MM.1S (cell line): ENCODE measurements around the gene EVPL.

Source experiments
- DNase-seq: peaks from one replicate; pipeline ENCODE4 v3.0.0-alpha.2; 2015
- H2AFZ ChIP-seq: fragments of 300-600 bp; sonication (generic); 2 replicates; pipeline ENCODE4 v1.6.0; 2016; ENCODE audit warnings: antibody characterized with exemption, low read length
- H3F3A ChIP-seq: fragments of 300-600 bp; sonication (generic); 2 replicates; pipeline ENCODE4 v1.6.1; 2016; ENCODE audit warnings: mild to moderate bottlenecking, antibody characterized with exemption, low read length, moderate library complexity, mixed read lengths; ENCODE audit not compliant: insufficient read depth
- H3K27ac ChIP-seq: fragments of 300-600 bp; sonication (generic); 2 replicates; pipeline ENCODE4 v1.5.1; 2016; ENCODE audit warnings: mild to moderate bottlenecking, low read length
- H3K27me3 ChIP-seq: fragments of 300-600 bp; sonication (generic); replicated peaks from 2 replicates; pipeline ENCODE4 v1.6.0; 2016; ENCODE audit warnings: low read length; ENCODE audit not compliant: insufficient read depth
- H3K36me3 ChIP-seq: fragments of 300-600 bp; sonication (generic); replicated peaks from 2 replicates; pipeline ENCODE4 v1.6.1; 2016; ENCODE audit warnings: mild to moderate bottlenecking, low read length, mixed read lengths; ENCODE audit not compliant: insufficient read depth
- H3K4me1 ChIP-seq: fragments of 300-600 bp; sonication (generic); 2 replicates; pipeline ENCODE4 v1.6.1; 2016; ENCODE audit warnings: low read length, mixed read lengths
- H3K4me2 ChIP-seq: fragments of 300-600 bp; sonication (generic); 2 replicates; pipeline ENCODE4 v1.6.0; 2016; ENCODE audit warnings: low read depth, low read length
- H3K4me3 ChIP-seq: fragments of 300-600 bp; sonication (generic); 2 replicates; pipeline ENCODE4 v1.5.1; 2016; ENCODE audit warnings: low read length, mixed read lengths
- H3K79me2 ChIP-seq: fragments of 300-600 bp; sonication (generic); 2 replicates; pipeline ENCODE4 v1.6.1; 2016; ENCODE audit warnings: mixed run types, low read length, mixed read lengths
- H3K9ac ChIP-seq: fragments of 300-600 bp; sonication (generic); 2 replicates; pipeline ENCODE4 v1.6.1; 2016; ENCODE audit warnings: low read length, mixed read lengths
- H3K9me2 ChIP-seq: fragments of 300-600 bp; sonication (generic); replicated peaks from 2 replicates; pipeline ENCODE4 v1.6.1; 2016; ENCODE audit warnings: mild to moderate bottlenecking, low read length, mixed read lengths; ENCODE audit not compliant: insufficient read depth
- H3K9me3 ChIP-seq: fragments of 300-600 bp; sonication (generic); replicated peaks from 2 replicates; pipeline ENCODE4 v1.6.1; 2016; ENCODE audit warnings: mild to moderate bottlenecking, low read length, mixed read lengths; ENCODE audit not compliant: insufficient read depth
- H4K20me1 ChIP-seq: fragments of 300-600 bp; sonication (generic); 2 replicates; pipeline ENCODE4 v1.6.1; 2016; ENCODE audit warnings: mild to moderate bottlenecking, low read length, moderate library complexity, mixed read lengths; ENCODE audit not compliant: insufficient read depth
- CTCF ChIP-seq: fragments of 300-600 bp; sonication (generic); IDR thresholded peaks from 2 replicates; pipeline ENCODE4 v1.5.1; 2016; ENCODE audit warnings: antibody characterized with exemption, low read length, mixed read lengths
- EZH2 ChIP-seq: fragments of 300-600 bp; sonication (generic); optimal IDR thresholded peaks from 2 replicates; pipeline ENCODE3; 2017; ENCODE audit warnings: low read depth, mild to moderate bottlenecking, antibody characterized with exemption, low read length, mixed read lengths
- EZH2phosphoT487 ChIP-seq: fragments of 300-600 bp; sonication (generic); IDR thresholded peaks from 2 replicates; pipeline ENCODE4 v1.6.1; 2018; ENCODE audit warnings: antibody characterized with exemption, low read length

The EVPL gene

DNA sequence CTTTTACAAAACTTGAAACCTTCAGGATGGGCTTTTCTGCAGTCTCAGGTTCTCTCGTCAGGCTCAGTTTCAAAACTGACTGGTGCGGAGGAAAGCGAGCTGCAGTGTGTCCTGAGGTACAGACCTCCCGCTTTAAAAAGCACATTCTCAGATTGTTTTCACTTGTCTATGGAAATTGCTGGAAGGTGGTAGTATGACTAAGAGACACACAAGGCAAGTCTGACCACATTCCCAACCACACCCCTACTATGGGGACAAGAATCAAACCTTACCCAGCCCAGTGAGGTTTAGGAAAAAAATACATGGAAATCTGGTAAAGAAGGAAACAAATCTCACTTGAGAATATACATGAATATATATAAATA lies 27.0 kb upstream of the EVPL start:
- no peaks in the 10 kb centered on the region for H4K20me1 ChIP-seq
- peaks cover 36% of the 10 kb centered on the region for H3K79me2 ChIP-seq
- H3K9me3 ChIP-seq, result no peaks in the 10 kb centered on the region
- no peak overlapping the region for H2AFZ ChIP-seq
- peaks cover 19% of the 10 kb centered on the region for H3K36me3 ChIP-seq
- no peaks in the 10 kb centered on the region for H3K27me3 ChIP-seq
- no peak overlapping the region for H3K27ac ChIP-seq
- peaks cover 3% of the 10 kb centered on the region; the same call in 1 of the 2 replicates for H3K4me1 ChIP-seq
- H3K4me2 ChIP-seq, result no peak overlapping the region
- no peak for TF ChIP-seq EZH2phosphoT487
- TF ChIP-seq CTCF, result no peak
- TF ChIP-seq EZH2, result no peak
- DNase-seq, result no peak
- no peak overlapping the region for H3K4me3 ChIP-seq
- no peaks in the 10 kb centered on the region for H3K9me2 ChIP-seq
- no peak overlapping the region for H3K9ac ChIP-seq
- 0 out of 2 replicates have a peak, but pooled peaks cover 3% of the 10 kb centered on the region for H3F3A ChIP-seq

- Histone ChIP-seq H3K4me2 (no peak overlapping the region), H3K79me2 (peaks cover 42% of the 10 kb centered on the region), H3K27me3 (no peaks in the 10 kb centered on the region), H3F3A (peaks cover 5% of the 10 kb centered on the region; the same call in 1 of the 2 replicates), H3K9ac (no peak overlapping the region), H3K4me3 (no peak overlapping the region), H2AFZ (no peak overlapping the region), H3K27ac (no peak overlapping the region), H3K9me3 (no peaks in the 10 kb centered on the region), H3K9me2 (no peaks in the 10 kb centered on the region), H4K20me1 (no peaks in the 10 kb centered on the region), H3K36me3 (peaks cover 15% of the 10 kb centered on the region), H3K4me1 (peaks cover 9% of the 10 kb centered on the region)
- TF ChIP-seq EZH2, result no peak
- no peak for TF ChIP-seq EZH2phosphoT487
- no peak for TF ChIP-seq CTCF
- DNase-seq, result no peak
Measured at GRCh38 chr17:76053246-76054111, 26.4 kb upstream of the EVPL start.

DNA sequence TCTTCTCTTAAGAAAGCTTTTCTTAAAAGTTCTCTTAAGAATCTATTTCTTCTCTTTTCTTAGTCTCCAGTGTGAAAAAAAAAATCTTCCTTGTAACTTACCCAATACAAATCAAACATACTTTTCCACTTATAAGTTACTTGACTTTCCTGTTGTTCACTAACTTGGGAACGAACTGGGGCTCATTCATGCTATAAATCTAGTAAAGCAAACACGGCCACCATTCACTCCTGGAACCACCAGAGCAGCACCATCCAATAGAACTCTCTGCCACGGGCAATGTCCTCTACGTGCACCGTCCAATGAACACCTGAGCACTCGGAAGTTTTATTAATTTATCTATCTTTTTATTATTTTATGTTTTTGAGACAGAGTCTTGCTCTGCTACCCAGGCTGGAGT lies 24.5 kb upstream of the EVPL start:
- Histone ChIP-seq H2AFZ (no peak overlapping the region), H3K9ac (no peak overlapping the region), H3K79me2 (peaks cover 52% of the 10 kb centered on the region), H4K20me1 (no peaks in the 10 kb centered on the region), H3K27me3 (no peaks in the 10 kb centered on the region), H3K9me3 (no peaks in the 10 kb centered on the region), H3F3A (peaks cover 9% of the 10 kb centered on the region; the same call in 1 of the 2 replicates), H3K36me3 (peaks cover 8% of the 10 kb centered on the region), H3K4me2 (no peak overlapping the region), H3K9me2 (no peaks in the 10 kb centered on the region), H3K4me3 (no peak overlapping the region), H3K4me1 (peaks cover 17% of the 10 kb centered on the region), H3K27ac (no peak overlapping the region)
- no peak for TF ChIP-seq CTCF
- no peak for TF ChIP-seq EZH2phosphoT487
- TF ChIP-seq EZH2, result no peak
- DNase-seq, result no peak
